DMS53 treated with DMSO at 0.1 percent for 48 hours (cell line): ENCODE measurements around the gene SORT1.
A peak's percentile ranks its signal among the peaks of the same experiment; 100 is the strongest.
"Not testable (repeated sequence)": the region's sequence is repeated elsewhere in the genome, so short reads cannot be mapped to it uniquely, and the experiment has no call there.

Experiments used
- DNase-seq: peaks from one replicate; lab custom pipeline; 2025; ENCODE audit not compliant: unreplicated experiment; lab: John Stamatoyannopoulos, UW

The SORT1 gene

DNA sequence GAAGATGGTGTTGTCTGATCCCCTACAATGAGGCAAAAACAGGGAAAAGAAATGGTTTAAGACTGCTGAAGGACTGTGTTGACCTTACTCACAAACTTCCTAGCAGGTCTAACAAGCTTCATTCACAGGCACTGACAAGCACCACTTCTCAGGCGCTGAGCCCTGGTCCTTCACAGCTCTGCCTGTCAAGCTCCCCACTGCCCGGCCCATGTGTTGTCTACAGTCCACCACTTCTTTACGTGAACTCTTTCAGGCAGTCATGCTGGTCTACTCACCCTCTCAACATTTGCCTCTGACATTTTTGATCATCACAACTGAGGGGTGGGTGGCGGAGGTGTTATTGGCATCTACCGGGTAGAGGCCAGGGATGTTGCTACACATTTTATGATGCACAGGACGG is 50.2 kb downstream of the SORT1 start:
- no peak for DNase-seq

DNA sequence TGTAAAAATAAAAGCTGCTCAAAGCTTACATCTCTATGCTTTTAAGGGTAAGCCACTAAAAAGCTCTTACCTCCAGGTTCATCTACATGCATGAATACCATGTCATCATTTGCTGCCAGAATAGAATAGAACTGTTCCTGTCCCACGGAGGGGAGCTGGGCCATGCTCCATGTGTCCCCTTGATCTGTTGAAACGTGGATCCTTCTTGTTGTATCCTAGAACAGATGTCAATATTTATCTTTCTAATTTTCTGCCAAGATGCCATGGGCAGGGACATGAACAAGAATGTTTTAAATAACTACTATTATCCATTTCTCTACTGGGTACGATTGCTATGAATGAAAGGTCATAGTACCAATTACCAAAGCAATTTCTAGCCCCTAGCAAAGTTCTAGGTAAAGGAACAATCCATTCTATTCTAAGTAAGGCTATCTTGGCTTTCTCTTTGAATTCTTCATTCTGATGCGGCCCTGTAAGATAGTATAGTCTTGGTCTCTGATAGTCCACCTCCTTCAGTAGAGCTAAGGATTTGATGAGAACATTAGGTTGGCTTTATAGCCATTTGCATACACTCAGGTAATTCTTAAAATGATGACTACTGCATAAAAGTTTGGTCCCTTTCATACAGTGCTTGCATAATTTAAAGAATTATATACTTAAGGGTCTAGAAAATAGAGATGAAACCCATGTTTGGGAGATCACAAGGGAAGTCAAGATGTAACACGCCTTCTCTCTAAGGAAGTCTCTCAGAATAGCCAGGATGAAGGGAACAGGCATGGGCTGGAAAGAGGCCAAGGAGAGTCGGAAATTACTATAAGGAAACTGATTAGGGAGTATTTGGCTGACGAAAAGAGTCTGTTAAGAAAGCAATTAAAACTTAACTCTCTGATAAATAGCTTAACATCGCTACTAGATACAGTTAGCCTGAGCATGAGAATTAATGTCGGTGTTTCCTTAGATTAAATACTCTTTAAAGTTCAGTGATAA is 55.5 kb downstream of the SORT1 start:
- DNase-seq = no peak

DNA sequence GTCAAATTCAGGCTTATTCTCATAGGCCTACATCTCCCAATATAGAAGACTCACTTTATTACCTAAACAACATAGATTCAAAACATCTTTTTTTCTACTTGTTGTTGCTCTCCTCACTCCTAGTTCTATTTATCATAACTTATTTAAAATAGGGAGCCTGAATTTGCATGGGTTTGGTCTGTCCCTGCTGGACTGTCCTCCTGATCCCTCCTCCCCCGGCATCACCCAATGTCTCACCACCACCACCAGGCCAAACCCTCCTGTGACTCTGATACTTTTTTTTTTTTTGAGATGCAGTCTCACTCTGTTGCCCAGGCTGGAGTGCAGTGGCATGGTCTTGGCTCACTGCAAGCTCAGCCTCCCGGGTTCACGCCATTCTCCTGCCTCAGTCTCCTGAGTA is 59.1 kb downstream of the SORT1 start:
- no peak for DNase-seq

DNA sequence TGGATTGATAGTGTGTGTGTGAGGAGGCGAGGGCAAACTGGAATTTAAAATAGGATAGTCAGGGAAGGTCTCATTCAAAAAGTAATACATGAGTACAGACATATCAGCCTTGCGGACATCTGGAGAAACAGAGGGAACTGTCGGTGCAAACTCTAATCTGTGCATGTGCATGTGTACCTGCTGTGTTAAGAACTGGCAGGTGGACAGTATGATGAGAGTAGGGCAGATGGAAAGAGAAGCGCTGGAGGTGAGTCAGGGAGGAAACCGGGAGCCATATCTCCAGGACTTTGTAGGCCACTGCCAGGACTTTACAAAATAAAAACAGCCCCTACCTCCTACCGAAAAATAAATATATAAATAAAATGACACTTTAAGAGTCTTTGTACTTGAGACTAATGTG is 59.6 kb downstream of the SORT1 start:
- no peak for DNase-seq

DNA sequence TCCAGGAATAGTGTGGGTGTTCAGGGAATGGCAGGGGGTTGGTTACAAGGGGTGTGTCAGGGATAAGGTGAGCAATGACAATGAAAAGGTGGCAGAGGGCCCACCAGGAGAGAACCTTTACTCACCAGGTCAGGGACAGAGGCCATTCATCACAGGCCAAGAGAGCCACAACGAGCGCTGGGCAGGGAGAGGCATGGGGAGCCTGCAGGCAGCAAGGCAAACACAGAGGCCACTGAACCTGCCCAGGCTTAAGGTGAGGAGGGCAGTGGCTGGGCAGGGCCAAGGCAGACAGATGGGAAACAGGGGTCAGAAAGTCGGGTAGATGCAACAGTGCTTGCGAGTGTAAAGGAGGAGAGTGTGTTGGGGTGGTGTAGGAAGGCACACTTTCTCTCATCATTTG is 62.6 kb downstream of the SORT1 start:
- no peak for DNase-seq

DNA sequence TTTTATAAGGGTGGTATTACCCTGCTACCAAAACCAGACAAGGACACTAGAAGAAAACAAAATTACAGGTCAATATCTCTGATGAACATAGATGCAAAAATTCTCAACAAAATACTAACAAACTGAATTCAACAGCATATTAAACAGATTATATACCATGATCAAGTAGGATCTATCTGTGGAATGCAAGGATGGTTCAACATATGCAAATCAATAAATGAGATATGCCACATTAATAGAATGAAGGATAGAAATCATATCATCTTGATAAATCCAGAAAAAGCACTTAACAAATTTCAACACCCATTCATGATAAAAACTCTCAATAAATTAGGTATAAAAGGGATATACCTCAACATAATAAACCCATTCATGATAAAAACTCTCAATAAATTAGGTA is 66.6 kb downstream of the SORT1 start:
- DNase-seq = no peak

DNA sequence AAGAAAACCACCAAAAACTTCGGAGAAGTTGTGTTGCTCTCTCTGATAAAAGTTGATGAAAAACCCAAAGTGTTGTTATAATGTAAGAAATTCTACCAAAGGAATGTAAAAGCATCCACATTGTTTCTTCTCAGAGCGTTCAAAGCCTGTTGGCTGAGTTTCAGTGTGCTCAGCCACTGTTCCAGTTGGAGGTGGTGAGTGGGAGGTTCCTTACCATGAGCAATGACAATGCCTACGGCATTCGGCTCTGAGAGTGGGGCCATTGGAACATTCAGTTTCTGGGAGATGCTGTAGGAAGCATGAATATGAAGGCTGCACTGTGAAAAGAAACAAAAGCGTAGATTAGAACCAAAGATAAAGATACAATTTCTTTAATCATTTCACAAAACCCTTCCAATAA is 70.4 kb downstream of the SORT1 start:
- no peak for DNase-seq

DNA sequence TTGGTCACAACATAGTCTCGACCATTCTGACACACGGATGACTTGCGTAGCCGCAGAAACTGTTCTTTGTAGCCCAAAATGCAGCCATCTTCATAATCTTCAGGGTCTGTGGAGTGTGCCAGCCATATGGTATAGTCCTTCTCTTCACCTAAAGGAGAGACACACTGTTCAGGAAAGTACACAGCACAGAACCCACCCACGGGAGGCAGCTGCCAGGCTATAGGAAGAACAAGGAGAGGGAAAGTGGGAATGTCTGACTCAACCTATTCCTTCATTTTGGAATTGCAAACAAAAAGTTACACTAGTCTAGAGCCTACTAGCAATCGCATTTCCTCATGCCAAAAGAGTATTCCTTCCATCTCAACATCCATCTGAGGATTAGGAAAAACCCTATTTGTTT is 74.7 kb downstream of the SORT1 start:
- DNase-seq = no peak

DNA sequence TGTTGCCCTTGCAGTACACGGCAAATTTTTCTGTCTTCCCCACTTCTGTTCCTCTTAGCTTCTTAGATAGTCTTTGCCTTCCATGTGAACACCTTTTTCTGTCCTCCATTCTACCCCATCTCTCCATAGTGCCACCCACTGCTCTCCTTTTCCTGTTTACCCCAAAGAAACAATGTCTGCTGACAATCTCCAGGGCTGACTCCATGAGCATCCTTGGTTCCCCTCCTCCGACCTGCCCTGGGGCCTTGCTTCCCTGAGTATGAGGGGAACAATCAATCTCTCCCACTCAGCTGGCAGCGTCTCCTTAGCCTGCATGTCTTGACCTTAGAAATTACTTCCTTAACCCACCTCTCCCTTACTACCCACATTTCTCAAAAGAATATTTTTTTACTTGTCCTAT is 78.6 kb downstream of the SORT1 start:
- DNase-seq = no peak

DNA sequence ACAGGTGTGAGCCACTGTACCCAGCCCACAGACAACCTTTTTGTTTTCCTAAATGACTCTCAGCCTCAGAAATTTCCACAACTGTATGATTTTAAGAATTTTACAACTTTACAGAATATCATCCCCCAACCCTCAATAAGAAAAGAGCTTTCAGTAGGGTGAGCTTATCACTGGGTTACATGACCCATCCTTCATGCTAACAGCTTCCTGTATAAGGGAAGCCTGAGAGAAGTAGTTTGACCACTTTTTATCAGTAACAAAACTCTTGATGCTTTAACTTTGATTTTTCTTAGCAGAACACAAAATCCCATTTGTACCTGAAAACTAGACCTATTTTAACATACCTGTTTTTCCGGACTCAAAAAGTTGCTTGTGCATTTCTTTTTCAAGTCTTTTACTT is 81.2 kb downstream of the SORT1 start:
- DNase-seq = no peak

DNA sequence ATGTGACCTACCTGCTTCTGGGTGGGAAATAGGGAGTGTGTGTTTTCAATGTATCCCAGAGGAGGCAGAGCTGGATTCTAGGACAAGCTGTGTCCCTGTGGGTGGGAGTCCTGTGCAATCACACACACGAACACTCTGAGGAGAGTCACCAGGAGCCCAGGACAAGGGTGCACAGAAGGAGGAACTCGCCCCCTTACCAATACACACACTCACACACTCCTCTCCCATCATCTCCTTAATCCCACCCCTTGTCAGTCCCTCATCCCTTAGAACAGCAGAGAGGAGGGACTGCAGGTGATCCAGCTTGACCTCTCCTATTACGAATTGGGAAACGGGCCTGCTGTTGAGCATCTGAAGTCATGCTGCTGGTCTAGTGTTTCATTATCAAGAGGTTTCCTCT is 82.4 kb downstream of the SORT1 start:
- no peak for DNase-seq

DNA sequence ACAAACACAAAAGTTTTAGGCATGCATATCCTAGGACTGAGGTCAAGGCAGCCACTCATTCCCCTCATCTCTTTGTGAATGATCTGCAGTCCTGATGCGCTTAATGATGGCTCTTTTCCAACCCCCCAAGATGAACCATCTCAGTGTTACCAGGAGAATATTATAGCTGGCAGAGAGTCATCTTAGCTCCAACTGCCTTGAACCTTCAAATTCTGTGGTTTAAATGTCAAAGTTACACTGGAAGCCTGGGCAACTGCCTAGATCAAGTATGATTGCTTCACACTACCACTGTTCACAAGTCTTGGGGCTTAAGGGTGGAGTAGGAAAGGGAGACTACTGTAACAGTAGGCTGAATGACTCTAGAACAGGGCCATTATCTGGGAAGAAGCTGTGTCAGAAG is 82.9 kb downstream of the SORT1 start:
- no peak for DNase-seq

DNA sequence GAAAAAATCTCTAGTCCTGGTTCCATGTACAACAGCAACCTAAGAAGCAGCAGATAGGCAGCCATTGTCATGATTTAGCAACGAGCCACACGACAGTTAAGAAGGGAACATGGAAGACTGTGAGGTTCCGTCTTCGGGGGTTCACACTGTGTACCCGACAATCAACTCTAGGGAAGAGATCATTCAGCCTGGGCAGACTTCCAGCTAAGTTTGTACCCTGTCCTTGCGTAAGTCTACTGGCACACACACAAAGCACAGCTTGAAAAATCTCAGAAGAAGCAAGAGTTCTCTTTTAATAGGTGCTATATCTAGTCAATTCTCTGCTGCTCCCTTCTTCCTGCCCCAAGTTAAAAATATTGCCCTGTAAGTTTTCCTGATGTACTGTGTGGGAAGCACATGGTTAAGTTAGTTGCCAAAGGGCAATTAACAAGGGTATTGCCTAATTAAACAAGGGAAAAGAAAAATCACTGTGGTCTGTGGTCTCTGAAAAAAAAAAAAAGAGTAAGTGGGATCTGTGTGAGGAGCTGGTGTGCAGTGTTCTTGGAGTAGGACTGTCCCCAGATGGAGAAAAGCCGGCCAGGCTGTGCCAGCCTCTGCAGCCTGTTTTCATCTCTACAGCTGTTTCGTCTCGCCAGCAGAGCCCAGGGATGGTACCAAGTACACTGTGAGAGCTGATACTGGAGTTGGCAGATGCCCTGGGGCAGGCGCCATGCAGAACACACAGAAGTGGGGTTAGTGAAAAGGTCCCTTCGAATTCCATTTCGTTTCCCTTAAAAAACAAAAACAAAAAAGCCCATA is 84.5 kb downstream of the SORT1 start:
- no peak for DNase-seq

DNA sequence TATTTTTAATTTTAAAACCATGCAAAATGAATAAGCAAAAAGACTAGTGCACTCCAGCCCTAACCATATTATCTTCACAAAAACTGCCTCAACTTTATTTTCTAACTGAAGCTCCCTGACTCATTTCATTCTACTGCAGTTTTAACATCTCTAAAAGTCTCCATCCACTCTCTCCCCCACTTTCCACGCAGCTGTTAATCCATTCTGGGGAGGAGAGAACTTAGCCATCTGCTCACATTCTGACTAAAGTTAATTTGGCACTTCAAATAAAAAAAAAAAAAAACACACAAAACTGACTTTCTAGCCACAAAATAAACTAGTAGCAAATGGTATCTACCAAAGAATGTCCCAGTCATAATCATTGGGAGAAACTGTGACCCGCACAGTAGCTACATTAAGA is 85.5 kb downstream of the SORT1 start:
- no peak for DNase-seq

DNA sequence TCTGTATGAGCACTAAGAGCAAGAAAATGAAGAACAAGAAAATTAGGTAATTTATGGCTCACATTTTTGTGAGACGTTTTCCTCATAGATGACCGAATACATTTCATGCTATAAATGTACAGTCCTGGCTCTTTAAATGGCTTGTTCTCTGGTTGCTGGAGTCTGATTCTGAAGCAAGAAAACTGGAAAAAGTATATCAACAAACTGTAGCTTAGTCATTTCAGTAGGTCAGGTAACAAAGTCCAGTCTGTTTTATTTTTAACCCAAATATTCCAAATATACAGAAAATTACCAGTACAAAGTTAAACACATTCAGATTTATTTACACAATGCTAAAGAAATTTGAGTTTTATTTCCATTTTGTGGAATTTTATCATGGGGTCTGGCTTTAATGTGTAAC is 88.4 kb downstream of the SORT1 start:
- no peak for DNase-seq

DNA sequence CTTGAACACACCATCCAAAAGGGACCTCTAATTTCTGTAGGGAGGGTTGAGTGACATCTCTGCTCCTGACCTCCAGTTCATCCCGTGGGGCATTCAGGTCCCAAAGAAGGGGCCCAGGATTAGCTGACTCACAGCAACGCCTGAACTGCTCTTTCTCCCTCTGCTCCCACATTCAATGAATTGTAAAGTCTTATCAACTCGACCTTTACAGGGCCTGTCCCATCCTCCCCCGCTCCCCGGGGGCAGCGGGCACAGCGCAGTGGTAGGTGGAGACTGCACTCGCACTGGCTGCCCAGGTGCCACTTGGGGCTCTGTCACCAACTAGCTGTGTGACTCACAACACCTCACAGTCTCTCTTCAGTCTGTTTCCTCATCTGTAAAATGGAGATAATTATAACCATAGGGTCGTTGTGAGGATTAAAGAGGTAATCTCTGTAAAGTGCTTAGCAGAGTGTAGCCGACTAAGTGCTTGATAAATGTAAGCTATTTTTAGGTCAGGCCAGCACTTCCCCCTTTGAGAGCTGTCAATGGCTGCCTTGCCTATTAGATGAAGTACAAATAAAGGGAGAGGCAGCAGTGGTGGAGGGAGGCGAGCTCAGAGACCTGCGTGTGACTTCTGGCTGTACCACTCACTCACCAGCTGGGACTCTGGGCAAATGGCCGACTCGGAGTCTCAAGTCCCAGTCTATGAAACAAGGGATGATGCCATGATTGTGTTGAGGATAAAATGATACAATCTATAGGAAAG is 90.3 kb downstream of the SORT1 start:
- peak; percentile 27 for DNase-seq

DNA sequence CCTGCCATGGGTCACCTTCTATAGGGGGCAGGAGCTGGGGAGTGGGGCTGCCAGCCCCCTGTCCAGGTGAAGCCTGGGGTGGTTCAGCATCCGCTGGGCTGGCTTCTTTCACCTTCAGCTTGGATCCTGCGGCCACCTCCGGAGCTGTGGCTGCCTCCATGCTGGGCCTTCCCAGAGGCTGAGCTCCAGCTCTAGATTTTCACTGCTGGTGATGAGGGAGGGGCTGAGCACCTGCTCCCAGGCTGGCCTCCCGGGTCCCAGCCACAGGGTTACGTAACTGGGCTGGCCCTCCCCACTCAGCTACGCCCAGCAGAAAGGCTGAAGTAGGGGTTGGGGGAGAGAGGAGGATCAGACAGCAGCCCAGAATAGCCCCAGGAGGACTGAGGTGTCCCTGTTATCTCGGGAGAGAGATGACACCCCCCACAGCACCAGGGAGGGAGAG is 90.9 kb downstream of the SORT1 start, which contains the start of gene MYBPHL:
Gene MYBPHL (minus strand): TSS at position 180 of the 442 bp plus-strand sequence. CDS start 20 bp downstream, at position 160.
- DNase-seq = no peak

DNA sequence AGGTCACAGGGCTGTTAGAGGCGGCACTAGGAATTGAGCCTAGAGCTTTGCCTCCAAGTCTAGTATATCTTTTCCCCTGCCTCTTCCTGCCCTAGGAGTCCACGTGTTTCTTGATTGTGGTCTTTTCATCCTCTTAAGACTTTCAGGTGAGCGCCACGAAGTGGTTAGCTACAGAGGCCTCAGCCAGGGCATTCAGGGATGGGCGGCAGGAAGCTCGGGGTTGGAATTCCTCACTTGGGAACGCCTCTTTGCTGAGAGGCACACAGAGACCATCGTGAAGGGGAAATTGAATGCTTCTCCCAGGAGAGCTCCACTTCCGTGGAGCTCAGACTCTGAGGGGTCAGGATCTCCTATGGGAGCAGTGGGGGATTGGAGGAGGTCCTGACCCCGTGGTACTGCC is 91.7 kb downstream of the SORT1 start:
- not testable (repeated sequence) for DNase-seq

DNA sequence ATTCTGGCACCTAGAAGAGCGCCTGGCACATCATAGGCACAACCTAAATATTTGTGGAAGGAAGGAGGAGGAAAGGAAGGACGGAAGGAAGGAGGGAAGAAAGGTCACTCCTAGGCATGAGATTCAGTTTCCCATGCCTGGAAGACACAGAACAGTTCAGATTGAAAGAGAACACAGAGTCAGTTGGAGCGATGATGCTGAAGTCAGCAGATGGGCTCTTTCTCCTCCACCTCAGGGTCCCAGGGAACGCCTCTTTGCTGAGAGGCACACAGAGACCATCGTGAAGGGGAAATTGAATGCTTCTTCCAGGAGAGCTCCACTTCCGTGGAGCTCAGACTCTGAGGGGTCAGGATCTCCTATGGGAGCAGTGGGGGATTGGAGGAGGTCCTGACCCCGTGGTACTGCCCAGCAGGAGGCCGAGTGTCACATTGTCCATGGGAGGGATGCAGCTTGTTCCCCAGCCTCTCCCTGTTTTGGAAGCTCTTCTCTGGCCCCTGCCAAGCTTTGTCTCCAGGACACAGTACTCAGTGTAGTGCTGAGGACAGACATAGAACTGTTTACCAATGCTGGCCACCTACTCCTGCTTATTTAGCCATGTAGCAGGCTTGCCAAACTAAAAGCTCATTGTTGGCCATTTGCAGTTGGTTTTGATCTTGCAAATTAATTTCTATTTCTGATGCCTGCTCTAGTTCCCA is 93.3 kb downstream of the SORT1 start:
- no peak for DNase-seq

DNA sequence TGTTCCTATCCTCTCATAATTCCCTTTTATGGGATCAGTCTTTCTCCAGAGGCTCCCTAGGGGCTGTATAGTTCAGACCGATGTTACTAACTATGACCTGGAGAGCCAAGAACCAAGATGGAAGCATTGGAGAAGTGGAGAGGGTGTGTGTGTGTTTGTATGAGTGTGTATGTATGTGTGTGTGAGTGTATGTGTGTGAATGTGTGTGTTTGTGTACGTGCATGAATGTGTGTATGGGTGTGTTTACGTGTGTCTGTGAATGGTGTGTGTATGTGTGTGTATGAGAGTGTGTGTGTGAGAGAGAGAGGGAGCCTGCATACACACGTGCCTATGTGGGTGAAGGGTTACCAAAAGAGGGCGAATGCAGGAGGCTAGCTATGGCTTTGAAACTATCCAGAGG is 95.8 kb downstream of the SORT1 start:
- DNase-seq = no peak
